ENCODE data around the gene ABHD2.

- TF ChIP-seq CTCF (IDR thresholded peaks at IDR 0.05), result no peak
- TF ChIP-seq EP300 (IDR thresholded peaks at IDR 0.05), result no peak
Measured at GRCh38 chr15:89231832-89232231, 143.6 kb downstream of the ABHD2 start.

Measured in tibial nerve (tissue), 4 donors.